ENCODE results near the gene DRP2. TPM values are rescaled to one million over a fixed set of nuclear protein-coding genes. Genes with fewer than 3 reads are reported as not detected.
"Not testable (repeated sequence)": the region's sequence is repeated elsewhere in the genome, so short reads cannot be mapped to it uniquely, and the experiment has no call there.

DRP2 gene
- total RNA-seq, 1 donor from 2014 or later, result 4.4 TPM

DNA sequence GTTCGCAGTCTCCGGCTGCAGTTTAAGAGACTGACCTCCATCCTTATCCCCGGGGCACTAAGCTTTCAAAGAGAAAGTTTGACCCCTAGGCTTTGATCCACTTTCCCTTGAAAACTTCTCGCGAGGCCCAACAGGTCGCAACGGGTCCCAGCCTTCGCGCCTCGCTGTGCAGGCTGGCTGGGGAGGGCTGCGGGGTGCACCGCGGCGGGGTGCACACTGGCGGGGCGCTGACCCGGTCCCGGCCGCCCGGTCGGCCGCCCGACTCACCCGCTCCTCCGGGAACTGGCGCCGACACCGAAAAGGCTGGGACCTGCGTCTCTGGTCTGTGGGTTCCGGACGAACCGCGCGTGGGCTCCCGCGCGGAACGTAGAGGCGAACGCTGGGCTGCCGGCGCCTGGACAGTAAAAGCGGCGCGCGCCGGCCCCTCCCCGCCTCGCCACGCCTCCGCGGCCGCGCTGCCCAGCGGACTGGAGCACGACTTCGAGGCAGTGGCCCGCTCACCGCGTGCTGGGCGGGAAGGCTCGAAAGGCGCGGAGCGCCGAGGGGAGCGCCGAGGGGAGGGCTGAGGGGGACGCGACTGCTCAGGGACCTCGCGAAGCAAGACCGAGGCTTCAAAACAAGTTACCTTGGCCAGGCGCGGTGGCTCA, 71.5 kb downstream of the DRP2 start, which contains the start of gene TAF7L:
TSS of gene TAF7L (minus strand) at position 378 of the 647 bp plus-strand sequence. CDS start 3,791 bp downstream, outside the sequence.
- H3K9me3 Mint-ChIP-seq, result peaks cover 22% of the 10 kb centered on the region
- H3K4me1 Mint-ChIP-seq, result no peaks in the 10 kb centered on the region
- TF ChIP-seq CTCF (IDR thresholded peaks at IDR 0.05; ENCODE audit: unreplicated experiment), result no peak
- H3K27me3 Mint-ChIP-seq (ENCODE audit: low read depth), result no peaks in the 10 kb centered on the region
- no peak for DNase-seq (ENCODE audit: low spot score in 2 of 2, unreplicated experiment in 2 of 2)
- H3K27ac Mint-ChIP-seq, result no peak within 1 kb of the TSS
- H3K4me3 Mint-ChIP-seq, result no peak within 1 kb of the TSS
- peaks cover 1% of the 10 kb centered on the region for H3K36me3 Mint-ChIP-seq

- H3K9me3 Mint-ChIP-seq, result peaks cover 26% of the 10 kb centered on the region
- not testable (repeated sequence) for H3K27ac Mint-ChIP-seq, H3K4me3 Mint-ChIP-seq
These were observed 76.0 kb downstream of the DRP2 start for GRCh38 chrX:101295603-101296002.

GRCh38 chrX:101303790-101304189, 84.2 kb downstream of the DRP2 start:
- H3K27ac Mint-ChIP-seq, result no peak overlapping the region
- DNase-seq (ENCODE audit: low spot score in 2 of 2, unreplicated experiment in 2 of 2), result no peak
- H3K4me3 Mint-ChIP-seq, result no peak overlapping the region
- no peaks in the 10 kb centered on the region for H3K27me3 Mint-ChIP-seq (ENCODE audit: low read depth)
- no peaks in the 10 kb centered on the region for H3K4me1 Mint-ChIP-seq
- peaks cover 33% of the 10 kb centered on the region for H3K9me3 Mint-ChIP-seq
- no peak for TF ChIP-seq CTCF (IDR thresholded peaks at IDR 0.05; ENCODE audit: unreplicated experiment)
- no peaks in the 10 kb centered on the region for H3K36me3 Mint-ChIP-seq

More at GRCh38 chrX:101295603-101296002, 76.0 kb downstream of the DRP2 start:
- H3K4me1 Mint-ChIP-seq; H3K36me3 Mint-ChIP-seq; DNase-seq (ENCODE audit: low spot score in 2 of 2, unreplicated experiment in 2 of 2); H3K27me3 Mint-ChIP-seq (ENCODE audit: low read depth): not testable (repeated sequence)

Other genes with a start within 250 kb of the DRP2 start
- gene TRMT2B, start 167.7 kb upstream of the DRP2 start, total RNA-seq, result 18.1 to 20.7 TPM (median 18.2 TPM) in 3 replicates
- gene TMEM35A, start 140.9 kb upstream of the DRP2 start, total RNA-seq, result 6.2 to 6.8 TPM (median 6.7 TPM) in 3 replicates
- gene CENPI, start 121.6 kb upstream of the DRP2 start, total RNA-seq, result 7.7 to 9.6 TPM (median 8.3 TPM) in 3 replicates
- gene TAF7L, start 71.5 kb downstream of the DRP2 start, total RNA-seq, result 0.36 to 0.53 TPM (median 0.45 TPM) in 3 replicates
- gene TIMM8A, start 129.0 kb downstream of the DRP2 start, total RNA-seq, result 12.2 to 16.7 TPM (median 14.3 TPM) in 3 replicates
- 0.07 to 0.42 TPM (median 0.20 TPM) in 3 replicates for gene BTK, start 166.4 kb downstream of the DRP2 start, total RNA-seq
- gene RPL36A, start 171.2 kb downstream of the DRP2 start, total RNA-seq, result 298 to 311 TPM (median 303 TPM) in 3 replicates
- 23.8 to 25.0 TPM (median 24.2 TPM) in 3 replicates for gene GLA, start 188.1 kb downstream of the DRP2 start, total RNA-seq
- 60.8 to 63.0 TPM (median 61.6 TPM) in 3 replicates for gene HNRNPH2, start 188.4 kb downstream of the DRP2 start, total RNA-seq